ENCODE results near the gene FAM171A2. TPM values are rescaled to one million over a fixed set of nuclear protein-coding genes. Genes with fewer than 3 reads are reported as not detected.

Gene FAM171A2
- total RNA-seq, 4 donors from 2014 or later, result 0.66 to 6.2 (median 1.1) TPM

DNA sequence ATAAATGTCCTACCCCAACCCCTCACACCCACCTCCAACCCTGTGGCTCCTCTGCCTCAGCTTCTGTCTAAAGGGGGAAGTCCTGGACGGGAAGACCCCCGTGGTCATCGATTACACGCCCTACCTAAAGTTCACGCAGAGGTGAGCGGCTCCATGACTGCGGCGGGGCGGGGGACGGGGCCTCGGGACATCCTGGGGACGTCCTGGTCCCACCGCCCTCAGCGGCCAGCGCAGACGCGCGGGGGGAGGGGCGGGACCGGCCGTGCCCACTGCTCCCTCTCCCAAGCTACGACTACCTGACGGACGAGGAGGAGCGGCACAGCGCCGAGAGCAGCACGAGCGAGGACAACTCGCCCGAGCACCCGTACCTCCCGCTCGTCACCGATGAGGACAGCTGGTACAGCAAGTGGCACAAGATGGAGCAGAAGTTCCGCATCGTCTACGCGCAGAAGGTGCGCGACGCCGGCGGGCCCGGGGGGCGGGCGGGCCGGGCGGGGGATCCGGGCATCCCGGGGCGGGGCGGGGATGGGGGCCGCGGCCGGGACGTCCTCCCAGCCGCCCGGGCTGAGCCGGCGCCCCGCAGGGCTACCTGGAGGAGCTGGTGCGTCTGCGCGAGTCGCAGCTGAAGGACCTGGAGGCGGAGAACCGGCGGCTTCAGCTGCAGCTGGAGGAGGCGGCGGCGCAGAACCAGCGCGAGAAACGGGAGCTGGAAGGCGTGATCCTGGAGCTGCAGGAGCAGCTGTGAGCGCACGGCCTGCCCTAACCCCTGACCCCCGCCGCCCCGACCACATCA, 48.6 kb downstream of the FAM171A2 start:
- TF ChIP-seq, protein P1, sequence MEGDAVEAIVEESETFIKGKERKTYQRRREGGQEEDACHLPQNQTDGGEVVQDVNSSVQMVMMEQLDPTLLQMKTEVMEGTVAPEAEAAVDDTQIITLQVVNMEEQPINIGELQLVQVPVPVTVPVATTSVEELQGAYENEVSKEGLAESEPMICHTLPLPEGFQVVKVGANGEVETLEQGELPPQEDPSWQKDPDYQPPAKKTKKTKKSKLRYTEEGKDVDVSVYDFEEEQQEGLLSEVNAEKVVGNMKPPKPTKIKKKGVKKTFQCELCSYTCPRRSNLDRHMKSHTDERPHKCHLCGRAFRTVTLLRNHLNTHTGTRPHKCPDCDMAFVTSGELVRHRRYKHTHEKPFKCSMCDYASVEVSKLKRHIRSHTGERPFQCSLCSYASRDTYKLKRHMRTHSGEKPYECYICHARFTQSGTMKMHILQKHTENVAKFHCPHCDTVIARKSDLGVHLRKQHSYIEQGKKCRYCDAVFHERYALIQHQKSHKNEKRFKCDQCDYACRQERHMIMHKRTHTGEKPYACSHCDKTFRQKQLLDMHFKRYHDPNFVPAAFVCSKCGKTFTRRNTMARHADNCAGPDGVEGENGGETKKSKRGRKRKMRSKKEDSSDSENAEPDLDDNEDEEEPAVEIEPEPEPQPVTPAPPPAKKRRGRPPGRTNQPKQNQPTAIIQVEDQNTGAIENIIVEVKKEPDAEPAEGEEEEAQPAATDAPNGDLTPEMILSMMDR (IDR thresholded peaks at IDR 0.05; ENCODE audit: low read depth), result no peak

DNA sequence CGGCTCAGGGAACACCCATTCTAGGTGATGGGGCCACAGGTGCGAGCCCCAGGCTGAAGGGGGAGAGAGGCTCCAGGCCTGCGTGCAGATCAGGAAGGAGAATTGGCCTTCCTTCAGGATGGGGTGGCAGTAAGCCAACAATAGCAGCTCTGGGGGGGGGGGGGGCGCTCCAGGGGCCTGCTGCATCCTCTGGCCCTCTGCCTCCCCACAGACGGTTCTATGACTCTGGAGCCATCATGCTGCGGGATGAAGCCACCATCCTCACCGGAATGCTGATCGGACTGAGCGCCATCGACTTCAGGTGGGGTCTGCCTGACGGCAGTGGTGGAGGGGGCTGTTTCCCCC, 49.2 kb downstream of the FAM171A2 start:
- TF ChIP-seq, protein P1 (IDR thresholded peaks at IDR 0.05; ENCODE audit: low read depth), result no peak

DNA sequence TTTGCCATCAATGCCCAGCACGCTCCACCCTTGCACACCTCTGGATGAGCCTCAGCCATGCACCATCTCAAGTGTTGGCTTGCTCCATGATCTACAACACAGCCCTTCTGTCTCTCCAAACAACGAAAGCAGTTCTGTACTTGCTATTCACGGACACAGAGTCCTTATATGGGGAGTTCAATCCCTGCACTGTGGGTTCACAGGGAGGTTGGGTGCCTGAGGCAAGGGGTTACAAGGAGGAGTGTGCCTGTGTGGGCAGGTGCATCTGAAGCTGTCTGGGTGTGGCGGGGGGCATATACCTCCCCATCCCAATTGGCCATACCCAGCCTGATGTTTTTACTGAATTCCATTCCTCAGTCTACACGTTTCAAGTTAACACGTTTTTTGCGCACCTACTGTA, 49.6 kb downstream of the FAM171A2 start:
- TF ChIP-seq, protein P1 (IDR thresholded peaks at IDR 0.05; ENCODE audit: low read depth), result no peak

DNA sequence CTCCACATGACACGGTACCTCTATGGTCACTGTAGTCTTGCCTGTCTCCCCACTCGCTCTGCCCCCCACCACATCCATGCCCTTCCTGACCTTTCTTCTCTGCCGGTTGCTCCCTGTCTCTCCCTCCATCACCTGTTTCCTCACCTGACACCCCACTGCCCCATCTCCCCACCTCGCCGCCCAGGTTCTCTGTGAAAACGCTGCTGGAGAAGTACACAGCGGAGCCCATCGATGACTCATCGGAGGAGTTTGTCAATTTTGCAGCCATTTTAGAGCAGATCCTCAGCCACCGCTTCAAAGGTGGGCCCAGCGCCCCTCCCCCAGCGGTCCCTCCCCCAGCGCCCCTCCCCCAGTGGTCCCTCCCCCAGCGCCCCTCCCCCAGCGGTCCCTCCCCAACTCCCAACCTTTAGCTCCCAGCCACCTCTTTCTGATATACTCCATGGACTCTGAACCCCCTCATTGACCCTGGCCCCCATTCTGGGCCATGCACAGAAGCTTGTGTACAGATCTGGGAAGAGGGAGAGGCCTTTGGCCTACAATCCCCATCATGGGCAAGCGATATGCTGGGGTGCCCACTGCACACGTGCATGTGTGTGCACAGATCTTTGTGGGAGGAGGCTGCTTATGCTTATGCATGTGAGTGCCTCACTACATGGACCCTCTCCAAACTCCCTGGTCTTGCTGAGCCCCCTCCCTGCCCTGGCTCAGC, 51.1 kb downstream of the FAM171A2 start:
- TF ChIP-seq, protein P1 (IDR thresholded peaks at IDR 0.05; ENCODE audit: low read depth), result no peak

DNA sequence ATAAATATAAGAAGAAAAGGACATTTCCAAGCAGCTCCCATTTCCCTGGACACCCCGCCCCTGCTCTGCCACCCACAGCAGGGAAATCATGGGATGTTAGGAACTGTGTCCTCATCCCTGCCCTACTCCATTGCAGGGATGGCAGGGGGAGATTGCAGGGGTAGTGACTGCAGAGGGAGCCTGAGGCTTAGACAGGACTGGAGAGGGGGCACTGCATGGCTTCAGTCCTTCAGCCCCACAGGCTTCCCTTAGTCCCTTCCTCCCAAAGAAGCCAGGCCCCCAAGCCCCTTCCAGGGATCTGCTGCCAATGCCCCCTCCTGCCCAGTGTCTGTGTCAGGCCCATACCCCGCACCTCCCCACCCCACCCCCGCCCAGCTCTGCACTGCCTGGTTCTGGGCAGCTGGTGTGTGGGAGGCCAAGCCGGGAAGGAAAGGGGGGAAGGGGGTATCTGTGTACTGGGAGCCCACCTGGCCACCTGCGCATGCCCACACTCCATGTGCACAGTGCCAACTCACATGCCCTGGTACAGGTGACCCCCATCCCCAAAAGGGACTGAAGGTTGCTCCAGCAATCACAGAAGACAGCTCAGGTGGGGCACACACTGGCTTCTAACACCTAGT, 52.0 kb downstream of the FAM171A2 start:
- TF ChIP-seq, protein P1 (IDR thresholded peaks at IDR 0.05; ENCODE audit: low read depth), result no peak

DNA sequence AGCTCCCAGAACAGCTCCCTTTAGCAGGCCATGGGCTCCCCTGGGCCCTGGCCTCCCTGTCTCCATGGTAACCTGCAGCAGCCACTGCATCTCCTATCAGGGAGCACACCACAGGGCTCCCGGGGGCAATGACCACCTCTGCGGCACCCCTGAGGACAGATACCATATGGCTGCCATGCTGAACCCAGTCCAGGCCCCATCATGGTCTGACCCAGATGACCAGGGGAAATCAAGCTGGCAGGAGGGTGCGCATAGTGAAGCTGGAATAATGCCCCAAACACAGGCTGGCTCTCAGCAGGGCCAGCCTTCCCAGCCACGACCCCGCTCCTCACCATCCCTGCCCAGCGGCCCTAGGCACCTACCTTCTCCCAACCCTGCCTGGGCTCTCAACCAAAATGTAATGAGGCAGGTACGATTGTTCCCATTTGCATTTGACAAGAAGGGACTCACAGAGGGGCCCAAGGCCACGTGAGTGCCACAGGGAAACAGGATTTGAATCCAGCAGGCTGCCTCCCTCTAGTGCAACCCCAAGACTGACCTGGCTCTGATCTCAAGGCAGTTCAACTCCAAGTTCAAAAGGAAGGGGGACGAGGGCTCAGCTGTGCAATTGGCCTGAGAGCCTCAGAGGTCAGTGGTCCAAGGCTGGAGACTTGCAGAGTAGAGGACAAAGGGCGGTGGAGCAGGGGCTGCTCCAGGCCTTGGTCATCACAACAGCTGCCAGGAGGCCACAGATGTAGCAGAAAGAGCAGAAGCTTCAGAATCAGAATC, 52.9 kb downstream of the FAM171A2 start:
- TF ChIP-seq, protein P1 (IDR thresholded peaks at IDR 0.05; ENCODE audit: low read depth), result no peak

Measured in subcutaneous adipose tissue (tissue), 4 donors.